Spleen (tissue), 7 donors: Measurements from ENCODE around the gene HIGD1A.

Experiments used
- POLR2A ChIP-seq, 3 donors: fragments of 450-650 bp; IDR thresholded peaks; one replicate each; pipeline ENCODE4 v1.5.1; 2017; ENCODE audit warnings: antibody characterized with exemption in 3 of 3, mild to moderate bottlenecking in 1 of 3
- POLR2AphosphoS5 ChIP-seq, 3 donors: sonication (generic); formaldehyde crosslinking; IDR thresholded peaks; one replicate each; pipeline ENCODE4 v1.5.1; 2017; ENCODE audit warnings: antibody characterized with exemption in 3 of 3
- TF ChIP-seq, protein P1 (sequence below), 11 experiments: fragments of 200-600 bp in 7 of 11; fragments of 450-650 bp in 4 of 11; sonication (generic) in 4 of 11; IDR thresholded peaks in 8 of 11; conservative IDR thresholded peaks in 3 of 11; 1 replicate in 7 of 11; 2 replicates in 4 of 11; pipeline versions ENCODE4 v1.4.0 to v1.8.0; 2016 to 2021; ENCODE audit warnings: antibody characterized with exemption in 11 of 11, inconsistent platforms in 4 of 11, mild to moderate bottlenecking in 1 of 11
- donor health status: DM: no; HTN: no; CAD: no; lungs with moderate emphysema.
- donor health status: DM: no; HTN: no; CAD: no.
- donor health status: DM: no; HTN: no; CAD: no.

DNA sequence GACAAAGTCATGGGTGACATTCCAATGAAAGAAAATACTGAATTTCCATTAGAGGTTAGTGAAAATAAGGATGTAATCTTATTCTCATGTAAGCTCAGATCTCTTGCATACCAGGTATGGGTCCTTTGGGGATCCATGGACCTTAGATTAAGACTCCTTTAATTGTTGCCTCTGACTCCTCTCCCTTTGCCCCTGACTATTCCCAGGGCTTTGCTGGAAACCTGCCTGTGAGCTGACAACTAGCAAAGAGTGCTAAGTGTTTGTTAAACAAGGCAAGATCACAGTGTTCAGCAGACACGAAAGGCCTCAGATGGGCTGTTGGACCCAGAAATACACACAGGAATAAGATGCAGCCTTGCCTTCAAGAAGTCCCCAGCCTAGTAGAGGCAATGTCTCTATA is 37.0 kb upstream of the HIGD1A start:
- no peak for TF ChIP-seq POLR2A (IDR thresholded peaks at IDR 0.05)
- TF ChIP-seq, protein P1, sequence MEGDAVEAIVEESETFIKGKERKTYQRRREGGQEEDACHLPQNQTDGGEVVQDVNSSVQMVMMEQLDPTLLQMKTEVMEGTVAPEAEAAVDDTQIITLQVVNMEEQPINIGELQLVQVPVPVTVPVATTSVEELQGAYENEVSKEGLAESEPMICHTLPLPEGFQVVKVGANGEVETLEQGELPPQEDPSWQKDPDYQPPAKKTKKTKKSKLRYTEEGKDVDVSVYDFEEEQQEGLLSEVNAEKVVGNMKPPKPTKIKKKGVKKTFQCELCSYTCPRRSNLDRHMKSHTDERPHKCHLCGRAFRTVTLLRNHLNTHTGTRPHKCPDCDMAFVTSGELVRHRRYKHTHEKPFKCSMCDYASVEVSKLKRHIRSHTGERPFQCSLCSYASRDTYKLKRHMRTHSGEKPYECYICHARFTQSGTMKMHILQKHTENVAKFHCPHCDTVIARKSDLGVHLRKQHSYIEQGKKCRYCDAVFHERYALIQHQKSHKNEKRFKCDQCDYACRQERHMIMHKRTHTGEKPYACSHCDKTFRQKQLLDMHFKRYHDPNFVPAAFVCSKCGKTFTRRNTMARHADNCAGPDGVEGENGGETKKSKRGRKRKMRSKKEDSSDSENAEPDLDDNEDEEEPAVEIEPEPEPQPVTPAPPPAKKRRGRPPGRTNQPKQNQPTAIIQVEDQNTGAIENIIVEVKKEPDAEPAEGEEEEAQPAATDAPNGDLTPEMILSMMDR (IDR thresholded peaks at IDR 0.05 in 8 of 11, conservative IDR thresholded peaks at IDR 0.05 in 3 of 11) = no peak
- TF ChIP-seq POLR2AphosphoS5 (IDR thresholded peaks at IDR 0.05) = no peak
